Measurements from ENCODE around the gene BAAT. TPM values are rescaled to one million over a fixed set of nuclear protein-coding genes. Genes with fewer than 3 reads are reported as not detected.
A peak's percentile ranks its signal among the peaks of the same experiment; 100 is the strongest.

Gene BAAT
- total and polyA plus RNA-seq, 2 experiments from 2014 or later = 19.8 to 41.8 TPM

DNA sequence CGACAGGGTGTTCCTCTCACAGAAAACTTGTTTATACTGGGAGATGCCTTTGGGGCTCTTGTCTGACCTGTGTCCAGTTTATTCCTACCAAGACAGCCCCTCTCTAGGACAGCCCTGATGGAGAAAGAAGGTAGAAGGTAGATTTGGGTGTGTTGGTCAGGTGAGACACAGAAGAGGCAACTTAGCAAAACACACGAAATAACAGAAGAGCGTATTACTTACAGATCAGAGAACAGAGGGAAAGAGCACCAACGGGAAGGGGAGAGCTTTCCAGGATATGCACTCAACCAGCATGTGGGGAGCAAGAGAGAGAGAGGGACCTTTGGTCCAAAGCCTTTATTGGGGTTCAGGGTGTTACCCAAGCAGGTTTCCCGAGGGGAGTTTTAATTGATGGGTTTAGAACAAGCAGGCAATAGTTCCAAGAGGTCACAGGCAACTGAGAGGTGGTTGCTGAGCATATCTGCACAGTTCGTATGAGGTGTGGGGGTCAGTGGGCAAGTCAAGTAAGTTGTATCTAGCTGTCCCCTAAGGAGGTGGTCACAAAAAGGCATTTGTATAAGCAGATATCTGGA is 31.8 kb downstream of the BAAT start:
- Histone ChIP-seq H3K4me1 (ENCODE audit: insufficient read depth) (peaks cover 29% of the 10 kb centered on the region), H3K27ac (peak overlapping the region; percentile 93), H3K9me2 (replicated peaks; ENCODE audit: insufficient read depth) (no peaks in the 10 kb centered on the region), H3K4me2 (no peak overlapping the region), H3K36me3 (replicated peaks; ENCODE audit: insufficient read depth, low read depth) (no peaks in the 10 kb centered on the region), H3K4me3 (no peak overlapping the region), H3K9me3 (ENCODE audit: low read depth) (no peaks in the 10 kb centered on the region), H4K20me1 (ENCODE audit: insufficient read depth, poor library complexity, severe bottlenecking) (no peaks in the 10 kb centered on the region), H3K27me3 (no peaks in the 10 kb centered on the region), H2AFZ (no peak overlapping the region), H3K79me2 (no peaks in the 10 kb centered on the region)
- TF ChIP-seq EZH2 (IDR thresholded peaks at IDR 0.05; ENCODE audit: borderline replicate concordance) (no peak), EZH2phosphoT487 (IDR thresholded peaks at IDR 0.05; ENCODE audit: low read depth, severe bottlenecking, unreplicated experiment) (no peak)
- TF ChIP-seq, protein P1, sequence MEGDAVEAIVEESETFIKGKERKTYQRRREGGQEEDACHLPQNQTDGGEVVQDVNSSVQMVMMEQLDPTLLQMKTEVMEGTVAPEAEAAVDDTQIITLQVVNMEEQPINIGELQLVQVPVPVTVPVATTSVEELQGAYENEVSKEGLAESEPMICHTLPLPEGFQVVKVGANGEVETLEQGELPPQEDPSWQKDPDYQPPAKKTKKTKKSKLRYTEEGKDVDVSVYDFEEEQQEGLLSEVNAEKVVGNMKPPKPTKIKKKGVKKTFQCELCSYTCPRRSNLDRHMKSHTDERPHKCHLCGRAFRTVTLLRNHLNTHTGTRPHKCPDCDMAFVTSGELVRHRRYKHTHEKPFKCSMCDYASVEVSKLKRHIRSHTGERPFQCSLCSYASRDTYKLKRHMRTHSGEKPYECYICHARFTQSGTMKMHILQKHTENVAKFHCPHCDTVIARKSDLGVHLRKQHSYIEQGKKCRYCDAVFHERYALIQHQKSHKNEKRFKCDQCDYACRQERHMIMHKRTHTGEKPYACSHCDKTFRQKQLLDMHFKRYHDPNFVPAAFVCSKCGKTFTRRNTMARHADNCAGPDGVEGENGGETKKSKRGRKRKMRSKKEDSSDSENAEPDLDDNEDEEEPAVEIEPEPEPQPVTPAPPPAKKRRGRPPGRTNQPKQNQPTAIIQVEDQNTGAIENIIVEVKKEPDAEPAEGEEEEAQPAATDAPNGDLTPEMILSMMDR (IDR thresholded peaks at IDR 0.05; ENCODE audit: poor library complexity) = no peak
- DNase-seq (ENCODE audit: low spot score) = no peak
- WGBS (ENCODE audit: low lambda C conversion rate, missing lambda C conversion rate) = 86% methylated on average over 6 of the region's 6 CpGs

DNA sequence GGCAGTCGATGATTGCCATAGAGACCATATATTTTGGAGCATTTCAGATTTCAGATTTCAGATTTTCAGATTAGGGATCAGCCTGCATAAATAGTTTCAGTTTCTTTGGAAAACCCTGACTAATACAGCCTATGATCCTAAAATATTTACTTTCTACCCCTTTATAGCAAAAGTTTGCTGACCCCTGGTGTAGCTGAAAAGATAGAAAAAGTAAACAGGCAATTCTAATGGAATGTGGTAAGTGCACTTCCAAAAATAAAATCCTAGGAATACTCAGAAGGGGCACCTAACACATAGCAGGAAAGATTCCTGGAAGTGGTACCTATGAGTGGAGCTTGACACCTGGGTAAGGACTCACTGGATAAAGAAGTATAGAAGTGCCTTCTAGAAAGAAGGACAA is 34.5 kb downstream of the BAAT start:
- Histone ChIP-seq H3K9me3 (ENCODE audit: low read depth) (no peaks in the 10 kb centered on the region), H3K4me3 (no peak overlapping the region), H3K9me2 (replicated peaks; ENCODE audit: insufficient read depth) (no peaks in the 10 kb centered on the region), H3K4me1 (ENCODE audit: insufficient read depth) (peaks cover 24% of the 10 kb centered on the region), H2AFZ (no peak overlapping the region), H3K4me2 (no peak overlapping the region), H3K27me3 (no peaks in the 10 kb centered on the region), H3K27ac (no peak overlapping the region), H3K79me2 (no peaks in the 10 kb centered on the region), H4K20me1 (ENCODE audit: insufficient read depth, poor library complexity, severe bottlenecking) (no peaks in the 10 kb centered on the region), H3K36me3 (replicated peaks; ENCODE audit: insufficient read depth, low read depth) (no peaks in the 10 kb centered on the region)
- no peak for DNase-seq (ENCODE audit: low spot score)
- TF ChIP-seq EZH2phosphoT487 (IDR thresholded peaks at IDR 0.05; ENCODE audit: low read depth, severe bottlenecking, unreplicated experiment) = no peak
- TF ChIP-seq, protein P1 (IDR thresholded peaks at IDR 0.05; ENCODE audit: poor library complexity) = no peak
- no peak for TF ChIP-seq EZH2 (IDR thresholded peaks at IDR 0.05; ENCODE audit: borderline replicate concordance)
- 78% methylated on average over 1 of the region's 1 CpG for WGBS (ENCODE audit: low lambda C conversion rate, missing lambda C conversion rate)

DNA sequence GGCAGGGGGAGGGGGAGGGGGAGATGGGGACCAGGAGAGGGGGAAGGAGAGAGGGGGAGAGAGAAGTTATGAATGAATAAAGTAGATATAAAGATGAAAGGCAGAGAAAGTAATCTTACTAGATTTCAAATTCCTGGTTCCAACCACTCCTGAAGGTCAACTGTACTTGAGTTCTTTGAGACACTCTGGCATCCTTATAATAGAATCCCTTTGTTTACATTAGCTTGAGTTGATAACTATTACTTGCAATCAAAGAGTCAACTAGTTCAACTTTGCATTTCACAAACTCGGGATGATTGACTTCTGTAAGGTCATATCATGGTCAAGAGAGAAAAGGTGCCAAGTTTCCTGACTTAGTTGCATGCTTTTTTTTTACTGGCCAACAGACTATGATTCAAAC is 42.2 kb downstream of the BAAT start:
- no peaks in the 10 kb centered on the region for H4K20me1 ChIP-seq (ENCODE audit: insufficient read depth, poor library complexity, severe bottlenecking)
- no peaks in the 10 kb centered on the region for H3K9me3 ChIP-seq (ENCODE audit: low read depth)
- H3K27me3 ChIP-seq = no peaks in the 10 kb centered on the region
- H3K27ac ChIP-seq = no peak overlapping the region
- H3K79me2 ChIP-seq = no peaks in the 10 kb centered on the region
- no peaks in the 10 kb centered on the region for H3K4me1 ChIP-seq (ENCODE audit: insufficient read depth)
- H3K4me3 ChIP-seq = no peak overlapping the region
- WGBS (ENCODE audit: low lambda C conversion rate, missing lambda C conversion rate) = 68% methylated on average over 1 of the region's 1 CpG
- H3K4me2 ChIP-seq = no peak overlapping the region
- no peaks in the 10 kb centered on the region for H3K36me3 ChIP-seq (replicated peaks; ENCODE audit: insufficient read depth, low read depth)
- TF ChIP-seq EZH2 (IDR thresholded peaks at IDR 0.05; ENCODE audit: borderline replicate concordance) (no peak), EZH2phosphoT487 (IDR thresholded peaks at IDR 0.05; ENCODE audit: low read depth, severe bottlenecking, unreplicated experiment) (no peak)
- TF ChIP-seq, protein P1 (IDR thresholded peaks at IDR 0.05; ENCODE audit: poor library complexity) = no peak
- no peaks in the 10 kb centered on the region for H3K9me2 ChIP-seq (replicated peaks; ENCODE audit: insufficient read depth)
- no peak for DNase-seq (ENCODE audit: low spot score)
- no peak overlapping the region for H2AFZ ChIP-seq

- no peaks in the 10 kb centered on the region for H3K27me3 ChIP-seq
- no peaks in the 10 kb centered on the region for H3K9me3 ChIP-seq (ENCODE audit: low read depth)
- no peak for TF ChIP-seq EZH2phosphoT487 (IDR thresholded peaks at IDR 0.05; ENCODE audit: low read depth, severe bottlenecking, unreplicated experiment)
- TF ChIP-seq EZH2 (IDR thresholded peaks at IDR 0.05; ENCODE audit: borderline replicate concordance) = no peak
- TF ChIP-seq, protein P1 (IDR thresholded peaks at IDR 0.05; ENCODE audit: poor library complexity) = no peak
- no peak overlapping the region for H3K4me3 ChIP-seq
- H3K9me2 ChIP-seq (replicated peaks; ENCODE audit: insufficient read depth) = no peaks in the 10 kb centered on the region
- no peaks in the 10 kb centered on the region for H3K79me2 ChIP-seq
- no peak overlapping the region for H3K4me2 ChIP-seq
- no peaks in the 10 kb centered on the region for H4K20me1 ChIP-seq (ENCODE audit: insufficient read depth, poor library complexity, severe bottlenecking)
- H3K4me1 ChIP-seq (ENCODE audit: insufficient read depth) = no peaks in the 10 kb centered on the region
- H3K27ac ChIP-seq = no peak overlapping the region
- H3K36me3 ChIP-seq (replicated peaks; ENCODE audit: insufficient read depth, low read depth) = no peaks in the 10 kb centered on the region
- no peak for DNase-seq (ENCODE audit: low spot score)
- H2AFZ ChIP-seq = no peak overlapping the region
Observed at GRCh38 chr9:101341958-101342357, 42.8 kb downstream of the BAAT start.
